Stimulated activated CD4-positive, alpha-beta T cell treated with anti-CD3 and anti-CD28 coated beads, Interleukin-12 subunit alpha, Interleukin-12 subunit beta, amount 100 ng/mL, for 48 hours (primary cell): ENCODE data around the gene FAHD2A.
"Not testable (repeated sequence)": the region's sequence is repeated elsewhere in the genome, so short reads cannot be mapped to it uniquely, and the experiment has no call there.

ENCODE experiments used
- DNase-seq, 3 donors: peaks; one replicate each; pipeline ENCODE4 v3.0.0-alpha.2; 2020; ENCODE audit warnings: low read depth in 2 of 3, low spot score in 1 of 3

FAHD2A gene

GRCh38 chr2:95389245-95390119, 13.0 kb upstream of the FAHD2A start:
- peak; percentile 41 to 50 (median 46) for DNase-seq

GRCh38 chr2:95390272-95390880, 12.1 kb upstream of the FAHD2A start:
- DNase-seq, result no peak

- DNase-seq, result no peak
Observed at GRCh38 chr2:95390881-95391321, 11.6 kb upstream of the FAHD2A start.

GRCh38 chr2:95391641-95392310, 10.7 kb upstream of the FAHD2A start:
- no peak for DNase-seq

GRCh38 chr2:95392320-95392719, 10.2 kb upstream of the FAHD2A start:
- no peak for DNase-seq

- DNase-seq, result no peak
Observed at GRCh38 chr2:95392730-95393455, 9.6 kb upstream of the FAHD2A start.

GRCh38 chr2:95393901-95394300, 8.6 kb upstream of the FAHD2A start:
- DNase-seq, result no peak

GRCh38 chr2:95399061-95399460, 3.4 kb upstream of the FAHD2A start:
- DNase-seq, result no peak

GRCh38 chr2:95401480-95401879, 1.0 kb upstream of the FAHD2A start:
- DNase-seq, result no peak

- DNase-seq, result not testable (repeated sequence)
Observed at GRCh38 chr2:95402004-95402369, 521 bp upstream of the FAHD2A start.

- peak in 2 of 3 donors; percentile 14 to 15 for DNase-seq
Observed at GRCh38 chr2:95403204-95403721, 755 bp downstream of the FAHD2A start.

GRCh38 chr2:95403824-95404223, 1.3 kb downstream of the FAHD2A start:
- not testable (repeated sequence) for DNase-seq

- DNase-seq, result not testable (repeated sequence)
Observed at GRCh38 chr2:95404676-95405075, 2.2 kb downstream of the FAHD2A start.

- DNase-seq, result not testable (repeated sequence)
Observed at GRCh38 chr2:95411239-95411638, 8.7 kb downstream of the FAHD2A start.

GRCh38 chr2:95414015-95414594, 11.6 kb downstream of the FAHD2A start:
- peak; percentile 36 to 59 (median 52) for DNase-seq

- not testable (repeated sequence) for DNase-seq
Observed at GRCh38 chr2:95415138-95415537, 12.6 kb downstream of the FAHD2A start.

GRCh38 chr2:95415561-95415960, 13.1 kb downstream of the FAHD2A start:
- not testable (repeated sequence) for DNase-seq

- not testable (repeated sequence) for DNase-seq
Observed at GRCh38 chr2:95427196-95427867, 24.8 kb downstream of the FAHD2A start.

- DNase-seq, result not testable (repeated sequence)
Observed at GRCh38 chr2:95429748-95430467, 27.4 kb downstream of the FAHD2A start.
